GM19035 (cell line): ENCODE data around the gene GIPC3.

Experiments
- ATAC-seq: cut with Tn5 transposase; IDR thresholded peaks from one replicate; pipeline ENCODE4 v1.9.1; 2021; ENCODE audit not compliant: unreplicated experiment

Gene GIPC3, protein sequence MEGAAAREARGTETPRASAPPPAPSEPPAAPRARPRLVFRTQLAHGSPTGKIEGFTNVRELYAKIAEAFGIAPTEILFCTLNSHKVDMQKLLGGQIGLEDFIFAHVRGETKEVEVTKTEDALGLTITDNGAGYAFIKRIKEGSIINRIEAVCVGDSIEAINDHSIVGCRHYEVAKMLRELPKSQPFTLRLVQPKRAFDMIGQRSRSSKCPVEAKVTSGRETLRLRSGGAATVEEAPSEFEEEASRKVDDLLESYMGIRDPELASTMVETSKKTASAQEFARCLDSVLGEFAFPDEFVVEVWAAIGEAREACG

DNA sequence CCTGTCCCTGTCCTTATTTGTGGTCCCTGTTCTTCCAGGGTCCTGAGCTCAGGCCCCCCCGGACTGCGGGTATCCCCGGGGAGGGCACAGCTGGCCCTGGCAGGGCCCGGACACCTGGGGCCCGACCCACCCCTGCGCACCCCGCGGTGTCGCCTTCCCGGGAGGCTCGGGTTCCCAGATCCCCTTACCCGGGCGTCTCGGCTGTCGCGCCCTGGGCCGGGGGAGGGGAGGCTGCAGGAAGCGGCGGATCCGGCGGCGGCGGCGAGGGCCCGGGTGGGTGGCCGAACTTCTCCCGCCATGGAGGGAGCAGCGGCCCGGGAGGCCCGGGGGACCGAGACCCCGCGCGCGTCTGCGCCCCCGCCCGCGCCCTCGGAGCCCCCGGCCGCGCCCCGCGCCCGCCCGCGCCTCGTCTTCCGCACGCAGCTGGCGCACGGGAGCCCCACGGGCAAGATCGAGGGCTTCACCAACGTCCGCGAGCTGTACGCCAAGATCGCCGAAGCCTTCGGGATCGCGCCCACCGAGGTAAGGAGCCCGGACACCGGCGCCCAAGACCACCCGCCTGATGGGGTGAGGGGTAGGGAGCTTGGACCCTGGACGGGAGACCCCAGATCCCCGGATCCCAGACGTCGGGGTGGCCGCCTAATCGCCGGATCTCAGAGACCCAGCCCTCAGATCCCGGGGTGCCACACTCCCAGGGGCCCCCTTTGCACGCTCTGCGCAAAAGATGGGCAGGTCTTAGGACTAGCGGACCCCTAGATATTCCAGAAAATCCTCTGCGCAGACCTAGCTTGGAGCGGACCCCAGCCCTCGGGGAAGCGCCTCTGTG is at the start of gene GIPC3:
TSS of gene GIPC3 (plus strand) at position 178 of the 826 bp plus-strand sequence. CDS start at position 298, 120 bp downstream.
- ATAC-seq = no peak

DNA sequence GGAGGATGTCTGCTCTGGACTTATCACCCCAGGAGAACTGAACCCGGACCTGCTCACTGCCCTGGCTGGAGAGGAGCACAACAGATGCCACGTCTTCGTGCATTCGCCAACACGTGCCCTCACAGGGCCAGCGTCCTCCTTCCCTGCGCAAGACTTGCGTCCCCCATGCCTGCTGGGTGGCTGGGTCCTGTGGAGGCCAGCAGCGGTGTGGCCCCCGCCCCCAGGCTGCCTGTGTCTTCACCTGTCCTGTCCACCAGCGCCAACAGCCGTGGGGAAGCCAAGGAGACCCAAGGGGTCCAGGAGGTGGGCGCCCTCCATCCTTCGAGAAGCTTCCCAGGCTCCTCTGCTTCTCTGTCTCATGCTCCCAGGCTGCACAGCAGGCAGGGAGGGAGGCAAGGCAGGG is 49.7 kb upstream of the GIPC3 start:
- no peak for ATAC-seq

DNA sequence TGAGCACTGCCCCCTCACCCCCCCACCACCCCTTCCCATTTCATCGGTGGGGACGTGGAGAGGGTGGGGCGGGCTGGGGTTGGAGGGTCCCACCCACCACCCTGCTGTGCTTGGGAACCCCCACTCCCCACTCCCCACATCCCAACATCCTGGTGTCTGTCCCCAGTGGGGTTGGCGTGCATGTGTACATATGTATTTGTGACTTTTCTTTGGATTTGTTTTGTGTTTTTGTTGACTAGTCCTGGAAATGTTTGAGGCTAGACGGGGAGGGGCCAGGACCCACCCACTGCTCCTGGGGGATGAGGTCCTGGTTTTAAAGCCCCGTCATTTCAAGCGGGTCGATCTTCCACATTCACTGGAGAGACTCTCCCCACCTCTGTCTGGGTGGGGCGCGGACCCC is 49.3 kb upstream of the GIPC3 start:
- no peak for ATAC-seq

DNA sequence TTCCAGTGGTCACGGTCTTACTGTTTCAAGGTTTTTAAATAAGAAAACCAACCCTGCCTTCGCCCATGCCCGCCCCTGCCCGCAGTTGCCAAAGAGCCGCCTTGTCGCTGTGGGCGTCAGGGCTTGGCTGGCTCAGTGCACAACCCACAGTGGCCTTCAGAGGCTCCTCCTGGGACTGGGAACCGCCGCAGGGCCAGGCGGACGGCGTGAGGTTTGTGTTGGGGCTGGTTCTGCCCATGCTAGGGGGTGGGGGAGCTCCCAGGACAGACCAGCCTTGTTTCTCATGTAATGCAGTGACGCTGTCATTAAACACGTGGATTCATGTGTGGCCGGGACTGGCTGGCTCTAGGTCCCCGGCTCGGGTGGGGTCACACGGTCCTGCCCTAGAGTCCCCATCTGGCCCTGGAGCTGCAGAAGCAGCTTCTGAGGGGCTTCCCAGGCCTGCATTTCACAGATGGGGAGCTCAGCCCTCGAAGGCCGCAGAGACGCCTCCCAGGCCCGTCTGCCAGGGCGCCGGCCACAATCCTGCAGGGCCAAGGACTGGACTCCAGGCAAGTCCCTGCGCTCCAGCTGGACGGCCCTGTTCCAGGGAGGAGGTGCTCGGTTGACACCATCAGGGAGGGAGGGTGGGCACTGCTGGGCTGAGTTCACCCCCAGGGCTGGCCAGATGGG is 48.7 kb upstream of the GIPC3 start:
- ATAC-seq = no peak

DNA sequence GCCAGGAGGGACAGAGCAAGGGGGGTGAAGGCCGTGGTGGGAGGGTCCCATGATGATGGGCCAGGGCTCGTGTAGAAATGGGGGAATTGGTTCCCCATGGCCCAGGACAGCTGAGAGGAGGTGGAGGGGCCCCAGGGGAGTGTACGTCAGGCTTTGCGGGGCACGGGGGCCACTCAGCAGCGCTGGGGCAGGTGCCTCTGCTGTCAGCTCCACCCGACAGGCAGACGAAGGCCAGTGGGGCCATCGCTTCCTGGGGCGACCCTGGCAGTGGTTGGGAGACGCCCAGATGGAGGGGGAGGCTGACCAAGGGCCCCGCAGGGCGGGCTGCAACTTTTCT is 48.2 kb upstream of the GIPC3 start:
- no peak for ATAC-seq

DNA sequence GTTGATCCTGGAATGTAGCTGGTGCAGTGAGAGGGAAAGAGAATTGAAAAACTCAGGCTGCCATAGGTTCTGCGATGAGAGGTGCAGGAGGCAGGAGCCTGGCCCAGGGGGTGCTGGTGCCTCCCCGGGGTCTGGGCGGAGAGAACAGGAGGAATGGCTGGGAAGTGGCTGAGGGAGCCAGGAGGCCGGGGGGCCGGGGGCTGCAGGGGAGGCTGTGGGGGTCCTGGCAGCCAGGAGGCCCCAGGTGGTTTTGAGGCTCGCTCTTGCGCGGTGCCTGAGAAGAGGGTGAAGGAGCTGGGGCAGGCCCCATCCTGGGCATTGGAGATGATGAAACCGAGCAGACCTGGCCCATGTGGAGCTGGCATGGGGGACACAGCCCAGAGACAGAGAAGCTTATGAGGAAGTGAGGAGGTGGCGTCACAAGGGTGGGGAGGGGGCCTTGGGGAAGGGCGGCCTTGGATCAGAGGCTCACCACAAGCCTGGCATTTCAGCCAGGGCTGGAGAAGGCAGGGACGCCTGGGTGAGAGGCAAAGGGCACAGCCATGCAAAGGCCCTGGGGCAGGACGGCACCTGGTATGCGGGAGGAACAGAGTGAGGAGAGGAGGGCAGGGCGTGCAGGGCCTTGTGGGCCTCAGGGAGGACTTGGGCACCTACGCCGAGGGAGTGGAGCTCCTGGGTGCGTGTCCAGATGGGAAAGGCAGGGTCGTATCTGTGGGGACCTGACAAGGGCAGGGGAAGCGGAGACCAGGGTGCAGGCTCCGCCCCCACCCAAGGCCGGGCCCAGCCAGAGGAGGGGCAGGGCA is 47.6 kb upstream of the GIPC3 start:
- no peak for ATAC-seq

DNA sequence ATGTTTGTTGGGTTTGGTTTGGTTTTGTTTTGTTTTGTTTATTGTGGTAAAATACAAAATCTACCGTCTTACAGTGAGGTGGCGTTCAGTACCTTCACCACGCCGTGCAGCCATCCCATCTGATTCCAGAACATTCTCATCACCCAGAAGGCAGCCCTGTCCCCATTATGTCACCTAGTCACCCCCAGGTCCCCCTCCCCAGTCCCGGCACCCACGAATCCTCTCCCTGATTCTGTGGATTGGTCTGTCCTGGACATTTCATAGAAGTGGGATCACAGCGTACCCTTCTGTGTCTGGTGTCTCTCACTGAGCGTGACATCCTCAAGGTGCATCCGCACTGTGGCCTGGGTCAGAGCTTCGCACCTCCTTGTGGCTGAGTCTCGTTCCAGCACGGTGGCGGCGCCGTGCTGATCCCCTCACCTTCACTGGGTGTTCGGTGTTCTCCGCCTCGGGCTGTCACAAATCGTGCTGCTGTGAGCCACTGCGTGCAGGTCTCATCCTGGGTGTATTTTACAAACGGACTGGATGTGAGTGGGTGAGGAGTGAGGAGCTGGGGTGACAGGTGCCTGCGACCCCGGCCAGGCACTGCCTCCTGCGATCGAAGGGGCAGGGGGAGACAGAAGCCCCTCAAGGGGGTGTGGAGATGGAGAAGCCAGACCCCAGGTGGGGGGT is 46.9 kb upstream of the GIPC3 start:
- no peak for ATAC-seq

DNA sequence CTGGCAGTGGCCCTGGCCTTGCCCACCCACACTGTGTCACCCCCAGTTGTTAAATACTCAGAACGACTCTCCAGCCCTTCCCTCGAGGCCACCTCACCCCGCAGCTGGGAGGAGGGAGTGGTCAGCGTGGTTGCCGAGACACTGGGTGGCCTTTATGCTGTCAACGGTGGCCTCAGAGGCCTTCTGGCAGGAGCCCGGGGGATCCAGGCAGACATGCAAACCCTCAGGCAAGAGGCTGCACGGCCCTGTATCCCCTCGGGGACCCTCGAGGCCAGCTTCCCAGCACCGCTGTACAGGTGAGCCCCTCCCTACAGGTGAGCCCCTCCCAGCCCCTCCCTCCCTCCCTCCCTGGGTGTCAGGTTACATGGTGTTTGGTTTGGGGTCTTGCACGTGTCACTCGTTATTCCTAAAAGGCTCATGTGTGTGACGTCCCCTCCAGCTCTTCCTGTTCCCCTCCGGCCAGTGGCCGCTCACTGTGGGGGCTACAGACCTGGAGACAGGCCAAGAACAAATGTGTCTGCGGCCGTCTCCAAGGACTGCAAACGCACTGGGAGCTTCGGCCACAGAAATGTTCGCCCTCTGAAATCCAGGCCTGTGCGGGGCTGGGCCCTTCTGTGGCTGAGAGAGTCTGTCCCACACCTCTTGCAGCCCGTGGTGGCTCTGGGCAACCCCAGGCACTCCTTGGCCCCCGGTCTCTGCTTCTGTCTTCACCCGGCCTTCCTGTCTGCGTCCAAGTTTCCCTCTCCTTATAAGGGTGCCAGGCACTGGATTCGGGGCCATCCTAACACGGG is 46.1 kb upstream of the GIPC3 start, which contains the start of gene TEKTIP1:
TSS of gene TEKTIP1 (plus strand) at position 210 of the 791 bp plus-strand sequence. CDS start at position 214, 4 bp downstream.
- ATAC-seq = no peak

DNA sequence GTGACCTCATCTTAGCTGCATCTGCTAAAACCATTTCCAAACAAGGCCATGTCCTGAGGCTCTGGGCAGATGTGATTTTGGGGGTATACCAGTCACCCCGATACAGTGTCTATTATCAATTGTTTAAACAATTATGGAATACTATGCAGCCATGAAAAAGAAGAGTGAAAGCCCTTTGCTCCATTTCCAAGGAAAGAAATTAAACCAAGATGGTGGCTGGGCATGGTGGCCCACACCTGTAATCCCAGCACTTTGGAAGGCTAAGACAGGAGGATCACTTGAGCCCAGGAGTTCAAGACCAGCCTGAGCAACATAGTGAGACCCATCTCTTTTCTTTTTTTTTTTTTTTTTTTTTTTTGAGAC is 45.5 kb upstream of the GIPC3 start:
- no peak for ATAC-seq

DNA sequence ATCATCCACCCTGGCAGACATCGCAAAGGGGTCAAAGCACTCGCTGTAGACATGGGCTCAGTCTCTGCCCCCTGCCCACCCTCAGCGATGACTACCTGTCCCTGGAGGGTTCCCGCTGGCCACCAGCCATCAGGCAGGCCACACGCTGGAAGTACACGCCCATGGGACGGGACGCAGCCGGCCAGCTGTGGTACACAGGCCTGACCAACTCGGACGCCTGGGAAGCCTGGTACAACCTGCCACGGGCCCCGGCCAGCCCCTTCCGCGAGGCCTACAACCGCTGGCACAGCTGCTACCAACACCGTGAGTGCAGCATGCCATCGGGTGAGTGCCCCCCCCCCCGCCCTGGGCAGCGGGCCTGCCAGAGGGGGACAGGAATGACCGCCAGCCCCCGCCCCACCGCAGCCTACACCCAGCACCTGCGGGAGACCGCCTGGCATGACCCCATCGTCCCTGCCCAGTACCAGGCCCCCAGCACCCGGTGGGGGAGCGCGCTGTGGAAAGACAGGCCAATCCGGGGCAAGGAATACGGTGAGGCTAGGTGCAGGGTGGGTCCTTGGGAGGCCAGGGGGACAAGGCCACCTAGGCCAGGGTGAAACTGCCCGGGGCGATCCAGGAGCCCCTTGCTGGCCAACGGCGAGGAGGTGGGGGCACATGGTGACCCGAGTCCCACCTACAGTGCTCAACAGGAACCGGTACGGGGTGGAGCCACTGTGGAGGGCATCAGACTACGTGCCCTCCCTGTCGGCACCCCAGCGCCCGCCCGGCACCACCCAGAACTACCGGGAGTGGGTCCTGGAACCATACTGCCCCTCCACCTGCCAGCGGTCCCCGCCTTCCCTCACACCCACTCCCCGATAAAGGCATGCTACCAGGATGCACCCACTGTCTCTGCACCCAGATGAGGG is 41.9 kb upstream of the GIPC3 start:
- no peak for ATAC-seq

DNA sequence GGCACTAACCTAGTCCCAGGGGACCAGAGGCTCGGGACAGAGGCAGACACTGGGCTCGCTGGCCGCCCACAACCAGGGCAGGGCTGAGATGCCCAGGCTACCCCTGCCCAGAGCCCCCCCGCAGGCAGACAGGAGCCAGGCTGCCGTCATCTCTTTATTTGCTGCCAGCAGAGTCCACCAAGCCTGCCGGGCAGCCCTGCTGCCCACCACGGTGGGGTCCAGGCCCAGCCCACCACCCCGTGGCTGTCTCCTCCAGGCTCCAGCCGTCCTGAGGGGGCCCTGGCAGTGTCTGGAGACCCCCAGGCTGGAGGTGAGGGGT is 41.3 kb upstream of the GIPC3 start:
- no peak for ATAC-seq

DNA sequence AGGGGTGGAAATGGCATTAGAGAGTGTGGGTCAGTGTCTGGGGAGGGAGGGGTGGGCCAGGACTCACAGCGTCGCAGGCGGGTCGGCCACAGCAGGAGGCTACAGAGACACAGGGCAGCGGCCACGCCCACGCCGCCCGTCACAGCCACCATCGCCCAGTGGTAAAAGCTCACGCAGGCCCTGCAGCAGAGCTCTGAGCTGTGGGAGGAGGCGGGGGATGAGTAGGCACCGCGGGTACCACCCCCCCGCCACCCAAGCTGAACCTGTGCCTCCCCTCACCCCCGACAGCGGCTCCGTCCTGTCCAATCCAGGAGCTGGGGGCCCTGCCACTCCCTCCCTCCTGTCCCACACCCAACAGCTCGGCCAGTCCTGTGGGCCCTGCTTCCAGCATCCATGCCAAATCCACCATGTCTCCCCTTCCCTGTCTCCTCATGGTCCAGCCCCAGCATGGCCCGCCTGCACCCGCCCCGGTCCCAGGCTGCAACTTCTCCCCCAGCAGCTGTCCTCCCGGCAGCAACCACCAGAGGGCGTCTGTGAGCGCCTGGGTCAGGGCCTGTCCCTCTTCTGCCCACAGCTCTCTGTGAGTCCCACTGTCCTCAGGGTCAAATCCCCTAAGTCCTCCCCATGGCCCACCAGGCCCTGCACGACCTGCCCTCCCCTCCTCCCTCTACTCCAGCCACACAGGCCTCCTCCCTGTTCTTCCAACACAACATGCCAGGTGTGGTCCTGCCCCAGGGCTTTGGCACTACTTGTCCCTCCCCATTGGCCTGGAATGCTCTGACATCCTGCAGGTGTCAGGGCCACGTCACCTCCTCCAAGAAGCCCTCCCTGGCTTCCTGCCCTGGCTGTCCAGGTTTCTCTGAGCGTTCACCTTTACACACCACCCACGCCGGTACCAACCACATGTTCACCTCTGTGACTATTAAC is 40.3 kb upstream of the GIPC3 start:
- no peak for ATAC-seq

DNA sequence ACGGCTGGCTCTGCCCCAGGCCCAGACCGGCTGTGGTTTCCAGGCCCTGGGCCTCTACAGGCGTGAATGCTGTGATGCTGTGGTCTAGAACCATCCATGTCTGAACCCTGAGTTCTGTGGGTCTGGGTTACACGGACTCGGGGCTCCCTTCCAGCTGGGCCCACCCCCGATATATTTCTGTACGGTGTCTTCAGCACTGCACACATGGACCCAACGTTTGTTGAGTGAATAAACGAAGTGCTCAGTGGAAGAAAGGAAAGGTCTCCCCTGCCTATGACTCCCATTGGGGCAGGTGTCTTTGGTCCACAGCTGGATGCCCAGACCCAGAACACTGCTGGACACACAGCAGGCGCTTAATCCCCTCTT is 39.6 kb upstream of the GIPC3 start:
- no peak for ATAC-seq

DNA sequence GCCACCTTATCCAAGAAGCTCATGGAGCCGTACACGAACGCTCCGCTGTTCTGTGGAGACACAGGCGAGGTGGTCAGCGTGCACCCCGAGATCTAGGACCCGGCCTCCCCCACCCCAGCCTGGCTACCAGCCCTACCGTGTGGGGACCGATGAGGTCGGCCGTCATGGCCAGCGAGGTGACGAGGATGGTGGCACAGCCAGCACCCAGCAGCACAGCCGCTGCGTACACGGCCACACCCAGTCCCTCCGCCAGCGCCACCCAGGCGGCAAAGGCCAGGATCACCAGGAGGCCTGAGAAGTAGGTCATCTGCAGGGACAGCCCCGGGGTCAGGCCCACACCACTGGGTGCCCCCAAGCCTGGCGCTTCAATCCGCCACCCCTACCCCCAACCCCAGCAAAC is 39.2 kb upstream of the GIPC3 start:
- ATAC-seq = no peak

DNA sequence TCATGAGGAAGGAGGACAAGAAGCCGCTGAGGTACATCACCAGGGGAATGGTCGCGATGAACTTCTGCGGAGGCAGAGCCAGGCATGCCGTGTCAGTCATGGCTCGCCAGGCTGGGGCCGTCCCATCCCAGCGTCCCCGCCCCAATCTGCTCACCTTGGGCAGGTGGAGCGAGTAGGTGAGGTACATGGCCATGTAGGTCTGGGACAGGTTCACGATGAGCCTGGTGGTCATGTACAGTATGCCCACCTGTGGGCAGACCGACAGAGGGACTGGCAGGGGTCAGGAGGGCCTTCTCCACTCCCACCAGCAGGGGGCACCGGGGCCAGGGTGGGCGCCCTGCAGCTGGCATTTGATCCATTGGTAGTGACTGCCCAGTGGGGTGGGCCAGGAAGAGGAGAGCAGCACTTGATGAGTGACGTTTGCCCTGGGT is 38.0 kb upstream of the GIPC3 start:
- no peak for ATAC-seq

DNA sequence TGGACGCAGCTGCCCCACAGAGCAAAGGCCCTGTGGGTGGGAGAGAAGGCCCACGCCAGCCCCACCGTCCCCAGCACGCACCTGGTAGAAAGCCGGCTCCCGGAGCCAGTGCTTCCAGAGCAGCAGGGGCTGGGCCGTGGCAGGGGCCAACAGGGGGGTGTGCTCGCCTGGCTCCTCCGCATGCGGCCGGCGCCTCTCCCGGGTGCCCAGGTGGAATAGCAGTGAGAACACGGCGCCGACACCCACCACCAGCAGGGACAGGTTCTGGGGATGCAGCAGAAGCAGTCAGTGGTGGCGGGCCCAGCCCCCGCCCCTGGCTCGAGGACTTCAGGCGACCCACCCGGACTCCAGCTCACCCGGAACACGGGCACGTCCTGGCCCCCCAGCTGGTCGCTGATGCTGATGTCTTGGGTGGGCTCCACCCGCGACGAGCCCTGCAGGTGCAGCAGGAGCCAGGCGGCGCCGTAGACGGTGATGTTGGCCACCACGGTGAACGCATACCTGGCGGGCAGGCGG is 37.5 kb upstream of the GIPC3 start:
- ATAC-seq = no peak

DNA sequence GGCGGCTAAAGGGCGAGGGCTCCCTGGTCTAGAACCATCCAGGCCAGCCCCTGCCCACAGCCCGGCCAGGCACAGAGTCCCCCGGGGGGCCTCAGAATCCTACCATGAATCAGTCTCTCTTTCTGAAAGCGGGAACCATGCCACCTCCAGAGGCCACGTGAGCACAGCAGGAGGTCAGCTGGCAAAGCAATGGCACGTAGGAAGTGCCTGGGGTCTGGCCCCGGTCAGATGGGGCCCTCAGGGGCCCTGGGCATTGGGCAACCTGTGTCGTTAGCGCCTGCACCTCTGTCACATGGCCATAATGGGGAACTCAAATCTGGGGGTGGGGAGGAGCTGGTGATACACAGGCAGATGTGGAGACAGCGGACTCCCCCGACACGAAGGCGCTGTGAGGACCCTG is 36.7 kb upstream of the GIPC3 start:
- ATAC-seq = no peak

DNA sequence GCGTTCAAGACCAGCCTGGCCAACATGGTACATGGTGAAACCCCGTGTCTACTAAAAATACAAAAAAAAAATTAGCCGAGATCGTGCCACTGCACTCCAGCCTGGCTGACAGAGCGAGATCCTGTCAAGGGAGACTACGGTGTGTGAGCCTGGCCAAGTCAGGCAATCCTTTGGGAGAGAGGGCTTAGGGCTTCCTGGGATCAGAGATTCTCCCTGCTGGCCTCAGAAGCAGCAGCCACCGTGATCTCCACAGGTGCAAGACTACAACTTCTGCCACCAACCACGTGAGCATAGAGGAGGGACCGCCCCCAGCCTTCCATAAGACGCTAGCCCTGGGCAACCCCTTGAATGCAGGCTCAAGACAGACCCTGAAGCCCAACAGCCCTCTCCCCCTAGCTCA is 35.5 kb upstream of the GIPC3 start:
- no peak for ATAC-seq
